Measurements from ENCODE around the gene JUNB.

- no peak for TF ChIP-seq ZNF543 (CRISPR knock-in tag; IDR thresholded peaks at IDR 0.05)
- TF ChIP-seq RARA (CRISPR knock-in tag; IDR thresholded peaks at IDR 0.05), result no peak
- TF ChIP-seq ZNF256 (CRISPR knock-in tag; conservative IDR thresholded peaks at IDR 0.05), result no peak
- TF ChIP-seq CEBPZ (IDR thresholded peaks at IDR 0.05; ENCODE audit: low read length), result no peak
- TF ChIP-seq SRSF9 (IDR thresholded peaks at IDR 0.05; ENCODE audit: borderline replicate concordance, insufficient read depth, low read depth, low read length, poor library complexity, severe bottlenecking), result no peak
- no peak for TF ChIP-seq ZHX1 (CRISPR knock-in tag; IDR thresholded peaks at IDR 0.05; ENCODE audit: low read depth)
- TF ChIP-seq MAFK (conservative IDR thresholded peaks at IDR 0.05 in 1 of 2, IDR thresholded peaks at IDR 0.05 in 1 of 2; ENCODE audit: low read length in 2 of 2), result no peak
- no peak for TF ChIP-seq CC2D1A (CRISPR knock-in tag; IDR thresholded peaks at IDR 0.05)
- TF ChIP-seq CTCF (CRISPR knock-in tag; IDR thresholded peaks at IDR 0.05), result peak; percentile 99
- 0 out of 2 replicates have a peak, but pooled peaks have one; percentile 32 for TF ChIP-seq ESRRA (CRISPR knock-in tag; IDR thresholded peaks at IDR 0.05; ENCODE audit: low read depth)
Observed at GRCh38 chr19:12766051-12766521, 25.2 kb upstream of the JUNB start.

Measured in HepG2 (cell line).